SH-SY5Y (cell line): ENCODE measurements around the gene KANSL1.

Experiments used
- GATA2 ChIP-seq: IDR thresholded peaks from 2 replicates; pipeline ENCODE4 v1.6.1; 2011; ENCODE audit warnings: mild to moderate bottlenecking, low read depth, low read length
- GATA3 ChIP-seq: IDR thresholded peaks from 2 replicates; pipeline ENCODE4 v1.6.1; 2011; ENCODE audit warnings: low read depth, mild to moderate bottlenecking, low read length, moderate library complexity

KANSL1 gene

GRCh38 chr17:46059486-46059885 lies 133.7 kb downstream of the KANSL1 start:
- TF ChIP-seq GATA3 = no peak
- no peak for TF ChIP-seq GATA2

GRCh38 chr17:46057366-46057765 lies 135.9 kb downstream of the KANSL1 start:
- no peak for TF ChIP-seq GATA2
- TF ChIP-seq GATA3 = no peak

- TF ChIP-seq GATA3 (no peak), GATA2 (no peak)
Observed at GRCh38 chr17:46056800-46057304, 136.4 kb downstream of the KANSL1 start.

GRCh38 chr17:46053911-46054534 lies 139.2 kb downstream of the KANSL1 start:
- TF ChIP-seq GATA2 (no peak), GATA3 (no peak)

- TF ChIP-seq GATA2 = no peak
- TF ChIP-seq GATA3 = no peak
Observed at GRCh38 chr17:46049656-46050055, 143.6 kb downstream of the KANSL1 start.

GRCh38 chr17:46047856-46048255 lies 145.4 kb downstream of the KANSL1 start:
- TF ChIP-seq GATA3 = no peak
- TF ChIP-seq GATA2 = no peak

- TF ChIP-seq GATA3 = no peak
- TF ChIP-seq GATA2 = no peak
Observed at GRCh38 chr17:46047398-46047797, 145.8 kb downstream of the KANSL1 start.

GRCh38 chr17:46046957-46047356 lies 146.3 kb downstream of the KANSL1 start:
- TF ChIP-seq GATA3 (peak; percentile 22; the same call in 1 of the 2 replicates), GATA2 (no peak)

- TF ChIP-seq GATA3 (no peak), GATA2 (no peak)
Observed at GRCh38 chr17:46045639-46046038, 147.6 kb downstream of the KANSL1 start.

- TF ChIP-seq GATA2 (no peak), GATA3 (no peak)
Observed at GRCh38 chr17:46044989-46045388, 148.2 kb downstream of the KANSL1 start.

- TF ChIP-seq GATA2 (peak; percentile 39; the same call in 1 of the 2 replicates), GATA3 (no peak)
Observed at GRCh38 chr17:46044286-46044928, 148.8 kb downstream of the KANSL1 start.

GRCh38 chr17:46043606-46044005 lies 149.6 kb downstream of the KANSL1 start:
- TF ChIP-seq GATA3 (no peak), GATA2 (no peak)

GRCh38 chr17:46042925-46043324 lies 150.3 kb downstream of the KANSL1 start:
- no peak for TF ChIP-seq GATA2
- no peak for TF ChIP-seq GATA3

- TF ChIP-seq GATA2 (no peak), GATA3 (no peak)
Observed at GRCh38 chr17:46042246-46042645, 151.0 kb downstream of the KANSL1 start.

GRCh38 chr17:46039592-46040186 lies 153.5 kb downstream of the KANSL1 start:
- TF ChIP-seq GATA2 (no peak), GATA3 (no peak)
